Measurements from ENCODE around the gene TGFBI. TPM values are rescaled to one million over a fixed set of nuclear protein-coding genes. Genes with fewer than 3 reads are reported as not detected.
A peak's percentile ranks its signal among the peaks of the same experiment; 100 is the strongest.

The TGFBI gene
- total and polyA plus RNA-seq, 11 donors, result 31.8 to 206 (median 50.0) TPM

DNA sequence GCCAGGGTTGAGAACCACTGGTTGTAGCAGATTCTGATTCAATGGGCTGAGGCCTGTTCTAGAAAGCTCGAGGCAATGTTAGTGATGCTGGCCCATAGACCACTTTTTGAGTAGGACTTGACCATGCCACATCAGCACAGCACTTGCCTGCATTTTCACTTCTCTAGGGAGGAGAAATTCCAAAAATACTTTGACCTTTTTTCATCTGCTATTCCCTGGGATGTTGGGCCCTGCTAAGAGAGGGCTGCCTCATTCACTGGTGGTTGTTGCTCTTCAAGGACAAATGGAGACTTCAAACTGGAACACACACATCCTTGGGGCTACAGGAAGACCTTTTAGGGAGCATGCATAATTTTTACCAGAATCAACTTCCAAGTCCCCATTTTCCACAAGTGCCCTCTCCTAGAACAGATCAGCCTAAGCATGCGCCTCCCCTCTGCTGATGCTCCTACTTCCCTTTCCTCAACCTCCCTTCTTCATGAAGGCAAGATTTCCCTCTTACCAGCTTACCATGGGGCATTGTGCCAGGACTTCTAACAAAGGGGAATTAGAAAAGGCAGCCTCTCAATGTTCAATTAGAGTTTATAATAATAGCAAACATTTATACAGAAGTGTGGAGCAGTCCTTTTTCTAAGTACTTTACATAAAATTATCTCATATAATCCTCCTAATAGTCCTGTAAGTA, 12.7 kb upstream of the TGFBI start:
- Histone ChIP-seq H3K4me1 (peaks cover 0 to 94% (median 38%) of the 10 kb centered on the region in 12 donors), H3K9me3 (no peaks in the 10 kb centered on the region), H3K4me3 (no peak overlapping the region), H3K27ac (peak overlapping the region in 1 of 12 donors; percentile 42), H3K27me3 (no peaks in the 10 kb centered on the region), H3K36me3 (no peaks in the 10 kb centered on the region)
- 93 to 100% (median 95%) methylated on average over 2 of the region's 2 CpGs for WGBS, 4 donors
- intact Hi-C loops (cut with DNase I), result no loop called here
- DNase-seq, result no peak
- no peak for TF ChIP-seq CTCF (IDR thresholded peaks at IDR 0.05)
- TF ChIP-seq POLR2A (IDR thresholded peaks at IDR 0.05), result no peak
- no peak for ATAC-seq

- Histone ChIP-seq H3K27me3 (no peaks in the 10 kb centered on the region), H3K9me3 (no peaks in the 10 kb centered on the region), H3K4me1 (peaks cover 0 to 89% (median 30%) of the 10 kb centered on the region in 12 donors), H3K27ac (peak overlapping the region in 1 of 12 donors; percentile 42), H3K4me3 (no peak overlapping the region), H3K36me3 (no peaks in the 10 kb centered on the region)
- intact Hi-C loops (cut with DNase I), result no loop called here
- DNase-seq, result peak in 1 of 5 donors; percentile 45
- WGBS, 4 donors, result 71 to 85% (median 77%) methylated on average over 2 of the region's 2 CpGs
- ATAC-seq, result no peak
- TF ChIP-seq CTCF (IDR thresholded peaks at IDR 0.05), result no peak
- no peak for TF ChIP-seq POLR2A (IDR thresholded peaks at IDR 0.05)
Observed at GRCh38 chr5:136016945-136017530, 11.8 kb upstream of the TGFBI start.

DNA sequence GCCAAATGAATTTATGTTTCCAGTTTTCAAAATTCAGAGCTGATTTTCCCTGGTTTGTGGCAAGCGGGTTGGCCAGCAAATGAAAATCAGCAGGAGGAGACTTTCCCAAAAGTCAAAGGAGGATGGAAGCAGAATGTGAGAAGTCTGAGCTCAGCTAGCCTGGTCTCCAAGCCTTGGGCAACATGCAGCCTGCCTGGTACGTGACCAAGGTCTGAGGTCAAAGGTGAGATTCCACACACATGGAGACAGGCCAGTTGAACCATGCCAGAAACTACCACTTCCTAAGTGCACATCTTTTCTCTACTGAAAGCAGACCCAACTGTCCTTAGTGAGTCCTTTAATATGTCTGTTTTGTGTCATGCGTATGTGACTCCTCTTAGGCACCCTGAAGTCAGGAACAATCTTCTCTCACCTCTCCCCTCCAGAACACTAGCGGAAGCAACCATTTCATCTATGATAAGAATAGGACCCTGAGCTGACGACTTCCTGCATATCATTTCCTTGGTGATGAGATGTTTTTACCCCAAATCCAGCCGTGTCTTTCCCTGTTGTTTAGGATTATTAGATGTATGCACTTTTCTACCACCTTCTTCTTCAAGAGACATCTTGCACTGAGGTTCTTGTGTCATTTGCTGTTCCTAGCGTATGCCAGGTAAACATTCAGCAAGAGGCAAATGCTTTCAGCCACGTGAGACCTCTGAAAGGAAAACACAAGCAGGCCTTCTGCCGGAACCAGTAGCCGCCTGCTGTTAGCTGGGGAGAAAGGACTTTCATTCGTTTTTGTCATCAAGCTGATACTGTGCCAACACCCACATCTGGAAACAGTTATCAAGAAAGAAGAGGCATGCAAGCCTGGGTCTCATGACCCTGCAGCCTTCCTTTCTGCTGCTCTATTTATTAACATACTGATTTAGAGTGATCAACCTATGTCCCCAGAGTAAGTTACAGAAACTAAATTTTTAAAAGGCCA, 9.7 kb upstream of the TGFBI start:
- intact Hi-C loops (cut with DNase I), result no loop called here
- peak in 4 of 5 donors; percentile 54 to 84 (median 72) for DNase-seq
- peak overlapping the region in 10 of 12 donors; percentile 35 to 78 (median 64) for H3K27ac ChIP-seq
- peak; percentile 33 to 81 (median 70) for ATAC-seq
- H3K36me3 ChIP-seq, result no peaks in the 10 kb centered on the region
- no peak overlapping the region for H3K4me3 ChIP-seq
- H3K27me3 ChIP-seq, result no peaks in the 10 kb centered on the region
- WGBS, 4 donors, result 40 to 49% (median 44%) methylated on average over 11 of the region's 11 CpGs
- TF ChIP-seq POLR2A (IDR thresholded peaks at IDR 0.05), result no peak
- TF ChIP-seq CTCF (IDR thresholded peaks at IDR 0.05), result peak in 5 of 12 donors; percentile 18 to 49 (median 34)
- peaks cover 0 to 76% (median 28%) of the 10 kb centered on the region in 12 donors for H3K4me1 ChIP-seq
- H3K9me3 ChIP-seq, result no peaks in the 10 kb centered on the region
